HEK293 (cell line): ENCODE data around the gene ORC2.

Experiments
- CTCF ChIA-PET: fragments of 350-600 bp; formaldehyde crosslinking; extraction: SDS; loops from one replicate; lab custom pipeline; 2021; ENCODE audit warnings: antibody characterized with exemption; lab: Yijun Ruan, JAX
- POLR2A ChIA-PET: fragments of 300-600 bp; formaldehyde crosslinking; extraction: SDS; loops from one replicate; lab custom pipeline; 2020; ENCODE audit warnings: antibody characterized with exemption, inconsistent platforms; lab: Yijun Ruan, JAX
- H3K27ac ChIP-seq: fragments of 200-500 bp; sonication (Bioruptor generic); 2 replicates; pipeline ENCODE4 v1.5.1; 2014; ENCODE audit warnings: low read depth, low read length, control low read depth, inconsistent platforms; ENCODE audit errors: extremely low read depth
- H3K36me3 ChIP-seq, 2 experiments: fragments of 200-500 bp in 1 of 2; sonication (Bioruptor generic) in 1 of 2; 1 replicate in 1 of 2; 2 replicates in 1 of 2; pipeline ENCODE4 v1.5.1; 2014 to 2017; ENCODE audit warnings: inconsistent platforms in 2 of 2, low read length in 2 of 2; ENCODE audit not compliant: control insufficient read depth in 2 of 2, insufficient read depth in 1 of 2
- H3K4me1 ChIP-seq: fragments of 200-500 bp; sonication (Bioruptor generic); 2 replicates; pipeline ENCODE4 v1.5.1; 2014; ENCODE audit warnings: mild to moderate bottlenecking, low read length, inconsistent platforms; ENCODE audit not compliant: control insufficient read depth, insufficient read depth
- H3K4me3 ChIP-seq: 2 replicates; pipeline ENCODE4 v1.5.1; 2011; ENCODE audit warnings: low read depth, mild to moderate bottlenecking, control low read depth, low read length, moderate library complexity
- H3K9me3 ChIP-seq: fragments of 200-500 bp; sonication (Bioruptor generic); 2 replicates; pipeline ENCODE4 v1.5.1; 2014; ENCODE audit warnings: low read depth, low read length, inconsistent platforms; ENCODE audit not compliant: control insufficient read depth, insufficient read depth
- GLI4 ChIP-seq: fragments of 450-650 bp; formaldehyde crosslinking; IDR thresholded peaks from 2 replicates; pipeline ENCODE4 v1.5.1; 2016; ENCODE audit warnings: missing biosample characterization, missing genetic modification characterization
- GLIS2 ChIP-seq: fragments of 450-650 bp; formaldehyde crosslinking; IDR thresholded peaks from 2 replicates; pipeline ENCODE4 v1.5.1; 2016; ENCODE audit warnings: missing biosample characterization, missing genetic modification characterization
- KLF17 ChIP-seq: fragments of 450-650 bp; formaldehyde crosslinking; IDR thresholded peaks from 2 replicates; pipeline ENCODE4 v1.5.1; 2016; ENCODE audit warnings: missing biosample characterization, missing genetic modification characterization
- KLF9 ChIP-seq: fragments of 450-650 bp; formaldehyde crosslinking; IDR thresholded peaks from 2 replicates; pipeline ENCODE4 v1.5.1; 2016; ENCODE audit warnings: missing biosample characterization, missing genetic modification characterization, low read depth
- OSR2 ChIP-seq: fragments of 450-650 bp; formaldehyde crosslinking; IDR thresholded peaks from 2 replicates; pipeline ENCODE4 v1.5.1; 2016; ENCODE audit warnings: missing biosample characterization, missing genetic modification characterization
- PATZ1 ChIP-seq: fragments of 450-650 bp; formaldehyde crosslinking; IDR thresholded peaks from 2 replicates; pipeline ENCODE4 v1.5.1; 2016; ENCODE audit warnings: missing biosample characterization, missing genetic modification characterization
- PBX3 ChIP-seq: sonication (generic); formaldehyde crosslinking; IDR thresholded peaks from 2 replicates; pipeline ENCODE4 v1.8.1; 2022; ENCODE audit warnings: mild to moderate bottlenecking, moderate library complexity, missing genetic modification reagents
- PRDM6 ChIP-seq: fragments of 450-650 bp; formaldehyde crosslinking; IDR thresholded peaks from 2 replicates; pipeline ENCODE4 v1.5.1; 2017; ENCODE audit warnings: missing biosample characterization, missing genetic modification characterization
- SP7 ChIP-seq: fragments of 450-650 bp; formaldehyde crosslinking; IDR thresholded peaks from 2 replicates; pipeline ENCODE4 v1.5.1; 2016; ENCODE audit warnings: missing biosample characterization, missing genetic modification characterization
- YY2 ChIP-seq: fragments of 450-650 bp; formaldehyde crosslinking; IDR thresholded peaks from 2 replicates; pipeline ENCODE4 v1.5.1; 2016; ENCODE audit warnings: missing biosample characterization, missing genetic modification characterization
- ZBTB17 ChIP-seq: fragments of 450-650 bp; formaldehyde crosslinking; IDR thresholded peaks from 2 replicates; pipeline ENCODE4 v1.5.1; 2016; ENCODE audit warnings: missing biosample characterization, missing genetic modification characterization
- ZBTB21 ChIP-seq: fragments of 450-650 bp; formaldehyde crosslinking; IDR thresholded peaks from 2 replicates; pipeline ENCODE4 v1.5.1; 2017; ENCODE audit warnings: missing biosample characterization, missing genetic modification characterization
- ZBTB6 ChIP-seq: fragments of 450-650 bp; formaldehyde crosslinking; IDR thresholded peaks from 2 replicates; pipeline ENCODE4 v1.5.1; 2017; ENCODE audit warnings: missing biosample characterization, missing genetic modification characterization
- ZEB2 ChIP-seq: fragments of 450-650 bp; formaldehyde crosslinking; IDR thresholded peaks from 2 replicates; pipeline ENCODE4 v1.5.1; 2016; ENCODE audit warnings: missing biosample characterization, missing genetic modification characterization
- ZFHX2 ChIP-seq: fragments of 450-650 bp; formaldehyde crosslinking; conservative IDR thresholded peaks from 2 replicates; pipeline ENCODE4 v1.5.1; 2016; ENCODE audit warnings: missing biosample characterization, missing genetic modification characterization
- ZNF184 ChIP-seq: fragments of 450-650 bp; IDR thresholded peaks from 2 replicates; pipeline ENCODE4 v1.5.1; 2018; ENCODE audit warnings: missing biosample characterization, mild to moderate bottlenecking, missing genetic modification characterization
- ZNF211 ChIP-seq: fragments of 450-650 bp; formaldehyde crosslinking; IDR thresholded peaks from 2 replicates; pipeline ENCODE4 v1.5.1; 2016; ENCODE audit warnings: low read depth, missing biosample characterization, missing genetic modification characterization
- ZNF221 ChIP-seq: fragments of 450-650 bp; formaldehyde crosslinking; IDR thresholded peaks from 2 replicates; pipeline ENCODE4 v1.5.1; 2017; ENCODE audit warnings: missing biosample characterization, missing genetic modification characterization, borderline replicate concordance
- ZNF26 ChIP-seq: fragments of 450-650 bp; formaldehyde crosslinking; IDR thresholded peaks from 2 replicates; pipeline ENCODE4 v1.5.1; 2016; ENCODE audit warnings: missing biosample characterization, missing genetic modification characterization
- ZNF423 ChIP-seq: fragments of 450-650 bp; formaldehyde crosslinking; IDR thresholded peaks from 2 replicates; pipeline ENCODE4 v1.5.1; 2016; ENCODE audit warnings: missing biosample characterization, missing genetic modification characterization
- ZNF560 ChIP-seq: fragments of 450-650 bp; formaldehyde crosslinking; IDR thresholded peaks from 2 replicates; pipeline ENCODE4 v1.5.1; 2017; ENCODE audit warnings: missing biosample characterization, missing genetic modification characterization, borderline replicate concordance
- ZNF626 ChIP-seq: fragments of 450-650 bp; sonication (Bioruptor Pico); formaldehyde crosslinking; IDR thresholded peaks from 2 replicates; pipeline ENCODE4 v1.5.1; 2018; ENCODE audit warnings: missing biosample characterization, missing genetic modification characterization, inconsistent platforms
- ZNF629 ChIP-seq: fragments of 450-650 bp; formaldehyde crosslinking; IDR thresholded peaks from 2 replicates; pipeline ENCODE4 v1.5.1; 2017; ENCODE audit warnings: missing biosample characterization, missing genetic modification characterization
- ZNF654 ChIP-seq: fragments of 450-650 bp; formaldehyde crosslinking; IDR thresholded peaks from 2 replicates; pipeline ENCODE4 v1.5.1; 2016; ENCODE audit warnings: low read depth, missing biosample characterization, missing genetic modification characterization
- ZNF664 ChIP-seq: fragments of 450-650 bp; formaldehyde crosslinking; IDR thresholded peaks from 2 replicates; pipeline ENCODE4 v1.5.1; 2016; ENCODE audit warnings: missing biosample characterization, missing genetic modification characterization
- ZNF677 ChIP-seq: fragments of 450-650 bp; IDR thresholded peaks from 2 replicates; pipeline ENCODE4 v1.5.0; 2018; ENCODE audit warnings: missing biosample characterization, mild to moderate bottlenecking, missing genetic modification characterization, moderate library complexity
- ZNF692 ChIP-seq: fragments of 450-650 bp; formaldehyde crosslinking; IDR thresholded peaks from 2 replicates; pipeline ENCODE4 v1.5.1; 2016; ENCODE audit warnings: missing biosample characterization, missing genetic modification characterization

Gene ORC2

GRCh38 chr2:200873560-200873959 lies 89.9 kb downstream of the ORC2 start (continued):
- no peak for TF ChIP-seq PATZ1 (tag by site-specific recombination)
- TF ChIP-seq YY2 = no peak
- TF ChIP-seq ZNF692 (tag by site-specific recombination) = no peak
- TF ChIP-seq ZFHX2 (tag by site-specific recombination) = no peak
- TF ChIP-seq PBX3 = no peak

GRCh38 chr2:200871151-200871550 lies 92.3 kb downstream of the ORC2 start:
- POLR2A ChIA-PET = no interaction called here

GRCh38 chr2:200869014-200869413 lies 94.4 kb downstream of the ORC2 start:
- H3K36me3 ChIP-seq = peaks cover 25 to 33% of the 10 kb centered on the region in 2 experiments
- ChIA-PET POLR2A (interaction anchor here (0.6 to 1.3 kb wide), 2 partner anchors 20 to 267 kb away, joined by 4 read pairs; partner anchors contain the start of genes NIF3L1 and PPIL3), CTCF (interaction anchor here (0.6 to 0.7 kb wide), 3 partner anchors 265 to 1409 kb away, joined by 3 read pairs; no protein-coding TSS in a partner anchor)
- H3K4me3 ChIP-seq = no peak overlapping the region
- peaks cover 2% of the 10 kb centered on the region; the same call in 1 of the 2 replicates for H3K4me1 ChIP-seq
- H3K9me3 ChIP-seq = no peaks in the 10 kb centered on the region
- H3K27ac ChIP-seq = no peak overlapping the region
- TF ChIP-seq ZNF626 (no peak), ZNF423 (no peak), ZNF26 (tag by site-specific recombination) (no peak), ZBTB6 (no peak), ZNF221 (tag by site-specific recombination) (no peak), ZNF211 (no peak), KLF17 (tag by site-specific recombination) (no peak), ZNF184 (tag by site-specific recombination) (no peak), ZNF654 (tag by site-specific recombination) (no peak), ZNF664 (no peak), ZNF677 (tag by site-specific recombination) (no peak)

More at GRCh38 chr2:200871151-200871550, 92.3 kb downstream of the ORC2 start:
- Histone ChIP-seq H3K27ac (no peak overlapping the region), H3K36me3 (peaks cover 44 to 53% of the 10 kb centered on the region in 2 experiments), H3K9me3 (no peaks in the 10 kb centered on the region), H3K4me1 (peaks cover 2% of the 10 kb centered on the region; the same call in 1 of the 2 replicates), H3K4me3 (no peak overlapping the region)
- TF ChIP-seq GLIS2 (tag by site-specific recombination) = no peak
- peak; percentile 47 for TF ChIP-seq ZNF629 (tag by site-specific recombination)
- TF ChIP-seq ZEB2 = peak; percentile 52; the same call in 1 of the 2 replicates
- no peak for TF ChIP-seq ZNF560 (tag by site-specific recombination)
- TF ChIP-seq OSR2 (tag by site-specific recombination) = peak; percentile 45
- TF ChIP-seq SP7 (tag by site-specific recombination) = 0 out of 2 replicates have a peak, but pooled peaks have one; percentile 42
- TF ChIP-seq GLI4 (tag by site-specific recombination) = no peak
- 0 out of 2 replicates have a peak, but pooled peaks have one; percentile 16 for TF ChIP-seq ZBTB21 (tag by site-specific recombination)
- TF ChIP-seq PRDM6 (tag by site-specific recombination) = 0 out of 2 replicates have a peak, but pooled peaks have one; percentile 30
- no peak for TF ChIP-seq KLF9 (tag by site-specific recombination)
- 0 out of 2 replicates have a peak, but pooled peaks have one; percentile 11 for TF ChIP-seq ZBTB17 (tag by site-specific recombination)
- CTCF ChIA-PET = interaction anchor here (0.6 kb wide), 1 partner anchor 288 kb away, joined by 3 read pairs; no protein-coding TSS in a partner anchor
